ENCODE measurements around the gene TNFRSF13B. TPM values are rescaled to one million over a fixed set of nuclear protein-coding genes. Genes with fewer than 3 reads are reported as not detected.
"Not testable (repeated sequence)": the region's sequence is repeated elsewhere in the genome, so short reads cannot be mapped to it uniquely, and the experiment has no call there.

Gene TNFRSF13B
- total RNA-seq, 1 experiment from 2014 or later = not detected

DNA sequence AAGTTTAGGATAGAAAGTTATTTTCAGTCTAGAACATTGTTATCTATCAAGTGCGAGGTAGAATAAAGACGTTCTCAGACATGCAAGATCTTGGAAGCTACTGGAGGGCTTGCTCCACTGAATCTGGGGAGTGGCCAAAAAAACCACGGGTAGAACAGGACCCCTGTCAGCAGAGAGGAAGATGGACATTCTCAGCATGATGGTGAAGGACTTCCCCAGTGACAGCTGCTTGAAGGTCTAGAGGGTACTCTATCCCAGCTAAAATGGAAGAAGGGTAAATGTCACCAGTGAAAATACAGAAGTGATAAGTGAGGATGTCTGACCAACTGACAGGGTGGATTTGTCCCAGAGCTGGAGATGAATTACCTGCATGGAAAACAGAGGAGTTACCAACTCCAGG, 10.1 kb downstream of the TNFRSF13B start:
- peaks cover 11% of the 10 kb centered on the region for H3K4me1 ChIP-seq (ENCODE audit: low read length)
- H3K9me2 ChIP-seq (replicated peaks; ENCODE audit: insufficient read depth, low read length) = no peaks in the 10 kb centered on the region
- no peaks in the 10 kb centered on the region for H3K9me3 ChIP-seq (ENCODE audit: low read length)
- H3K36me3 ChIP-seq (ENCODE audit: insufficient read depth, low read length) = no peaks in the 10 kb centered on the region
- H3K9ac ChIP-seq (ENCODE audit: low read length) = no peak overlapping the region
- H3K27ac ChIP-seq (ENCODE audit: low read length) = no peak overlapping the region
- H3K4me2 ChIP-seq (ENCODE audit: low read depth, low read length, poor library complexity, severe bottlenecking) = no peak overlapping the region
- peaks cover 8% of the 10 kb centered on the region; the same call in 1 of the 2 replicates for H3K27me3 ChIP-seq (ENCODE audit: low read length)
- no peaks in the 10 kb centered on the region for H4K20me1 ChIP-seq (ENCODE audit: insufficient read depth, low read depth, low read length)
- no peaks in the 10 kb centered on the region for H3K79me2 ChIP-seq (ENCODE audit: low read length)
- no peak overlapping the region for H2AFZ ChIP-seq (ENCODE audit: low read length)
- DNase-seq = no peak
- H3K4me3 ChIP-seq (ENCODE audit: low read length) = no peak overlapping the region

DNA sequence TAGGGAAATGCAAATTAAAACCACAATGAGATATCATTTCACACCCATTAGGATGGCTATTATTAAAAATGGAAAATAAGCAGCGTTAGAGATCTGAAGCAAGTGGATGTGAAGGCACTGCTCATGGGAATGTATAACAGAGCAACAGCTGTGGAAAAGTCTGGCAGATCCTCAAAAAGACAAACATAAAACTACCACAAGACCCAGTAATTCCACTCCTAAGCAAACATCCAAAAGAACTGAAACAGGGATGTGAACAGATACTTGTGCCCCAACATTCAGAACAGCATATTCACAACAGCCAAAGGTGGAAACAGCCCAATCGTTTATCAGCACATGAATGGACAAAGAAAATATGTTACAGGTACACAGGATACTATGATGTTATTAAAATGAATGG, 10.9 kb downstream of the TNFRSF13B start:
- not testable (repeated sequence) for H2AFZ ChIP-seq (ENCODE audit: low read length); H3K79me2 ChIP-seq (ENCODE audit: low read length); H3K9me2 ChIP-seq (replicated peaks; ENCODE audit: insufficient read depth, low read length); H3K27me3 ChIP-seq (ENCODE audit: low read length); H3K9ac ChIP-seq (ENCODE audit: low read length); DNase-seq; H3K4me3 ChIP-seq (ENCODE audit: low read length); H3K27ac ChIP-seq (ENCODE audit: low read length); H3K4me2 ChIP-seq (ENCODE audit: low read depth, low read length, poor library complexity, severe bottlenecking); H4K20me1 ChIP-seq (ENCODE audit: insufficient read depth, low read depth, low read length); H3K36me3 ChIP-seq (ENCODE audit: insufficient read depth, low read length); H3K9me3 ChIP-seq (ENCODE audit: low read length)
- peaks cover 11% of the 10 kb centered on the region for H3K4me1 ChIP-seq (ENCODE audit: low read length)

DNA sequence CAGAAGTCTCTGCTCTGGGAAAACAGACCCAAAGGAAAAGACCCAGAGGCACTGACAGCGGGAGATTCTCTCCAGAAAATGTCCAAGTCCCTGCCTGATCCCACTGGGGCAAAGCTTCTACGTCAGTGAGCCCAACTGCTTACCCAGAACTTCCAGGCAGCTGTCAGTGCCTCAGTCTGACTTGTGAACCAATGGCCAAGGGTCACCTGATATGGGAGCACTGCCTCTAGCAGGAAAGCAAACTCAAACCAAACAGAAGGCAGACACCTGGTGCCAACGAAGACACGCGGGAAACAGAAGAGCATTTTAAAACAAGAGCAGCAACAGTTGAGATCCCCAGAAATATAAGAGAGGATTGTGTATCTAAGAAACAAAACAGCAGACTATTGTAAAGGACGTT, 16.9 kb downstream of the TNFRSF13B start:
- H3K4me1 ChIP-seq (ENCODE audit: low read length); H3K27me3 ChIP-seq (ENCODE audit: low read length); H3K27ac ChIP-seq (ENCODE audit: low read length); H2AFZ ChIP-seq (ENCODE audit: low read length); H3K79me2 ChIP-seq (ENCODE audit: low read length); H3K9me2 ChIP-seq (replicated peaks; ENCODE audit: insufficient read depth, low read length); H3K4me2 ChIP-seq (ENCODE audit: low read depth, low read length, poor library complexity, severe bottlenecking); H3K36me3 ChIP-seq (ENCODE audit: insufficient read depth, low read length); DNase-seq; H3K4me3 ChIP-seq (ENCODE audit: low read length); H4K20me1 ChIP-seq (ENCODE audit: insufficient read depth, low read depth, low read length); H3K9ac ChIP-seq (ENCODE audit: low read length); H3K9me3 ChIP-seq (ENCODE audit: low read length): not testable (repeated sequence)

DNA sequence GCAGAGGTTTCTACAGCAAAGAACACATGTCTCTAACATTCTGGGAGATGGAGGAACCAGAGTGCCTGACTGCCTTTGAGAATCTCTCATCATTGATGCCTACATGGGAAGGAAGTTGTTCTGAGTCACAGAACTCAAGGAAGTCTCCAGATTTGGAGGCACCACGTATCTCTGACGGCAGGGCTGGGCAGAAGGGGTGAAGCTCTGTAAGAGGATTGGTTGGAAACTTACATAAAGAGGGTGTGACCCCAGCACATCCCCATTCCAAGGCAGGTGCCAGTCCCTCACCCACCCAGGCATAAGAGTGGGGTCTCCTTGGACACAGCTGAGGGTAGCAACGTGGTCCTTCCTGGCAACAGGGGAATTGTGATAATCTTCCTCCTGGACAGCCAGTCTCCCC, 17.4 kb downstream of the TNFRSF13B start:
- Histone ChIP-seq H3K79me2 (ENCODE audit: low read length) (no peaks in the 10 kb centered on the region), H3K27me3 (ENCODE audit: low read length) (peaks cover 5% of the 10 kb centered on the region; the same call in 1 of the 2 replicates), H3K36me3 (ENCODE audit: insufficient read depth, low read length) (no peaks in the 10 kb centered on the region), H2AFZ (ENCODE audit: low read length) (no peak overlapping the region), H3K4me3 (ENCODE audit: low read length) (no peak overlapping the region), H3K4me1 (ENCODE audit: low read length) (no peaks in the 10 kb centered on the region), H3K9ac (ENCODE audit: low read length) (no peak overlapping the region), H3K27ac (ENCODE audit: low read length) (no peak overlapping the region), H3K4me2 (ENCODE audit: low read depth, low read length, poor library complexity, severe bottlenecking) (no peak overlapping the region), H4K20me1 (ENCODE audit: insufficient read depth, low read depth, low read length) (no peaks in the 10 kb centered on the region), H3K9me2 (replicated peaks; ENCODE audit: insufficient read depth, low read length) (no peaks in the 10 kb centered on the region), H3K9me3 (ENCODE audit: low read length) (no peaks in the 10 kb centered on the region)
- no peak for DNase-seq

DNA sequence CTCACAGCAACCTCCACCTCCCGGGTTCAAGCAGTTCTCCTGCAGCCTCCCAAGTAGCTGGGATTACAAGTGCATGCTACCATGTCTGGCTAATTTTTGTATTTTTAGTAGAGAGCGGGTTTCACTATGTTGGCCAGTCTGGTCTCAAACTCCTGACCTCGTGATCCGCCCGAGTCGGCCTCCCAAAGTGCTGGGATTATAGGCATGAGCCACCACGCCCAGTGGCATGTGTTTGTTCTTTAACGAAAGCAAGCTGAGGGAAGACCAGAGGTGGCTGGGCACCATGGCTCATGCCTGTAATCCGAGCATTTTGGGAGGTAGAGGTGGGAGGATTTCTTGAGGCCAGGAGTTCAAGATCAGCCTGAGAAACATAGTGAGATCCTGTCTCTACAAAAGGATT, 18.1 kb downstream of the TNFRSF13B start:
- Histone ChIP-seq H3K4me3 (ENCODE audit: low read length) (no peak overlapping the region), H3K27ac (ENCODE audit: low read length) (no peak overlapping the region), H3K4me2 (ENCODE audit: low read depth, low read length, poor library complexity, severe bottlenecking) (no peak overlapping the region), H3K36me3 (ENCODE audit: insufficient read depth, low read length) (no peaks in the 10 kb centered on the region), H3K79me2 (ENCODE audit: low read length) (no peaks in the 10 kb centered on the region), H3K4me1 (ENCODE audit: low read length) (no peaks in the 10 kb centered on the region), H3K27me3 (ENCODE audit: low read length) (peaks cover 5% of the 10 kb centered on the region; the same call in 1 of the 2 replicates), H3K9ac (ENCODE audit: low read length) (no peak overlapping the region), H3K9me2 (replicated peaks; ENCODE audit: insufficient read depth, low read length) (no peaks in the 10 kb centered on the region), H4K20me1 (ENCODE audit: insufficient read depth, low read depth, low read length) (no peaks in the 10 kb centered on the region), H2AFZ (ENCODE audit: low read length) (no peak overlapping the region), H3K9me3 (ENCODE audit: low read length) (peaks cover 4% of the 10 kb centered on the region; the same call in 1 of the 2 replicates)
- no peak for DNase-seq

DNA sequence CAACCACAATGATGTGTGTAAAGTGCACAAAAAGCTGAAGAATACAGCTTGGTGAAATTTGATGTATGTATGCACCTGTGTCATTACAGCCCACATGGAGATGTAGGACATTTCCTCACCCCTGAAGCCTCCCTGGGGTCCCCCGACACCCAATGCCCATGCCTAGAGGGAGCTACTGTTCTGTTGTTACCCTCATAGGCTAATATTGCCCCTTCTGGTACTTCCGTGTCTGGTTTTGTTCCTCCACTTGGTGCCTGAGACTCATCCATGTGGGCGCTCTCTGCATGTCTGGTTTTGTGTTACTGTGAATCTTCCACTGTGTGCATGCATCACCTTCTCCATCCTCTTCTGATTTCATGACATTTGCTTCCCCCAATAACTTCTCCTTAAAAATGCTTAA, 18.6 kb downstream of the TNFRSF13B start:
- Histone ChIP-seq H3K4me2 (ENCODE audit: low read depth, low read length, poor library complexity, severe bottlenecking) (no peak overlapping the region), H3K36me3 (ENCODE audit: insufficient read depth, low read length) (no peaks in the 10 kb centered on the region), H3K9ac (ENCODE audit: low read length) (no peak overlapping the region), H3K27ac (ENCODE audit: low read length) (no peak overlapping the region), H3K9me2 (replicated peaks; ENCODE audit: insufficient read depth, low read length) (no peaks in the 10 kb centered on the region), H4K20me1 (ENCODE audit: insufficient read depth, low read depth, low read length) (no peaks in the 10 kb centered on the region), H3K4me1 (ENCODE audit: low read length) (no peaks in the 10 kb centered on the region), H3K27me3 (ENCODE audit: low read length) (peaks cover 5% of the 10 kb centered on the region; the same call in 1 of the 2 replicates), H3K4me3 (ENCODE audit: low read length) (no peak overlapping the region), H3K9me3 (ENCODE audit: low read length) (peaks cover 7% of the 10 kb centered on the region; the same call in 1 of the 2 replicates), H2AFZ (ENCODE audit: low read length) (no peak overlapping the region), H3K79me2 (ENCODE audit: low read length) (no peaks in the 10 kb centered on the region)
- DNase-seq = peak; percentile 73

DNA sequence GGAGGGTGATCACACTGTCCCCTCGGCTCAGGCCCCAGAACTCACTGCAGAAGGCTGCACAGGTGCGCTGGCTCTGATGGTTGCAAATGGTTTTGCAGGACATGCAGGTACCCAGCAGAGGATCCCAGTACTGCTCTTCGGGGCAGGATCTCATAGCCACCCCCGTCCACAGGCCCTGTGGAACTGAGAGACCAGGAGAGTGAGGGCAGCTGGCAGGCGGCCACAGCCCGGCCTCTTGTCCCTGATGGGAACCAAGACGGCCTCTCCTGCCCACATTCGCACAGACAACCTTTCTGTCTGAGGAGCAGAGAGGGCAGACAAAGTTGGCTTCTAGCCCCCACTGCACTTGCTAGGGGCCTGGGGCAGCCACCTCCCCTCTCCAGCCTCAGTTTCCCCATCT, 19.5 kb downstream of the TNFRSF13B start:
- Histone ChIP-seq H3K79me2 (ENCODE audit: low read length) (no peaks in the 10 kb centered on the region), H3K4me1 (ENCODE audit: low read length) (no peaks in the 10 kb centered on the region)
- no peak for DNase-seq

DNA sequence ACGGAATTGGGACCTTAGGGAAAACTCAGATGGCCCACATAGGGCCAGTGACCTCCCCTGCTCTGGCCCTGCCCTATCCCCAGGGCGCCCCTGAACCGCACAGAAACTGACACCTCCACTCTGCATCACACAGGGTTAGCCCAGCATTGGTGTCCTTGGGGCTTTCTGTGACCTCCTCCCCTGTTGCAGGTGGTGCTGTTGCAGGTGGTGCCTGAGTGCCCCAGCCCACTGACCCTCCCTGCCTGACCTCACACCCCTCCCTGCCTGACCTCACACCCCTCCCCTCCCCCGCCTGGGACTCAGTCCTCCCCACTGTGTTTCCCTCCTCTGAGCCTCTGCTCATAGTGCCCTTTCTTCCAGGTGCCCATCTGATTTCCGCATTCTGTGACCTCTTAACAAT, 21.4 kb downstream of the TNFRSF13B start:
- Histone ChIP-seq H3K9me2 (replicated peaks; ENCODE audit: insufficient read depth, low read length) (no peaks in the 10 kb centered on the region), H3K36me3 (ENCODE audit: insufficient read depth, low read length) (no peaks in the 10 kb centered on the region), H4K20me1 (ENCODE audit: insufficient read depth, low read depth, low read length) (no peaks in the 10 kb centered on the region; the same call in 1 of the 2 replicates), H3K27me3 (ENCODE audit: low read length) (peaks cover under 1% of the 10 kb centered on the region; the same call in 1 of the 2 replicates), H3K4me2 (ENCODE audit: low read depth, low read length, poor library complexity, severe bottlenecking) (no peak overlapping the region), H3K9ac (ENCODE audit: low read length) (no peak overlapping the region), H3K79me2 (ENCODE audit: low read length) (no peaks in the 10 kb centered on the region), H3K9me3 (ENCODE audit: low read length) (peaks cover 7% of the 10 kb centered on the region; the same call in 1 of the 2 replicates), H2AFZ (ENCODE audit: low read length) (no peak overlapping the region), H3K27ac (ENCODE audit: low read length) (no peak overlapping the region), H3K4me1 (ENCODE audit: low read length) (no peaks in the 10 kb centered on the region), H3K4me3 (ENCODE audit: low read length) (no peak overlapping the region)
- DNase-seq = no peak

More for the DNA sequence above, 19.5 kb downstream of the TNFRSF13B start:
- no peak overlapping the region for H3K9ac ChIP-seq (ENCODE audit: low read length)
- H3K4me2 ChIP-seq (ENCODE audit: low read depth, low read length, poor library complexity, severe bottlenecking) = no peak overlapping the region
- H3K36me3 ChIP-seq (ENCODE audit: insufficient read depth, low read length) = no peaks in the 10 kb centered on the region
- H3K27me3 ChIP-seq (ENCODE audit: low read length) = peaks cover 5% of the 10 kb centered on the region; the same call in 1 of the 2 replicates
- no peaks in the 10 kb centered on the region for H3K9me2 ChIP-seq (replicated peaks; ENCODE audit: insufficient read depth, low read length)
- no peaks in the 10 kb centered on the region for H4K20me1 ChIP-seq (ENCODE audit: insufficient read depth, low read depth, low read length)
- H3K4me3 ChIP-seq (ENCODE audit: low read length) = no peak overlapping the region
- no peak overlapping the region for H3K27ac ChIP-seq (ENCODE audit: low read length)
- peaks cover 7% of the 10 kb centered on the region; the same call in 1 of the 2 replicates for H3K9me3 ChIP-seq (ENCODE audit: low read length)
- no peak overlapping the region for H2AFZ ChIP-seq (ENCODE audit: low read length)

Measured in Karpas-422 (cell line).